GM18502 (cell line): Measurements from ENCODE around the gene PSMA6.
"Not testable (repeated sequence)": the region's sequence is repeated elsewhere in the genome, so short reads cannot be mapped to it uniquely, and the experiment has no call there.

Source experiments
- ATAC-seq: cut with Tn5 transposase; IDR thresholded peaks from one replicate; pipeline ENCODE4 v1.9.1; 2021; ENCODE audit warnings: mild to moderate bottlenecking; ENCODE audit not compliant: unreplicated experiment, poor library complexity

The PSMA6 gene

DNA sequence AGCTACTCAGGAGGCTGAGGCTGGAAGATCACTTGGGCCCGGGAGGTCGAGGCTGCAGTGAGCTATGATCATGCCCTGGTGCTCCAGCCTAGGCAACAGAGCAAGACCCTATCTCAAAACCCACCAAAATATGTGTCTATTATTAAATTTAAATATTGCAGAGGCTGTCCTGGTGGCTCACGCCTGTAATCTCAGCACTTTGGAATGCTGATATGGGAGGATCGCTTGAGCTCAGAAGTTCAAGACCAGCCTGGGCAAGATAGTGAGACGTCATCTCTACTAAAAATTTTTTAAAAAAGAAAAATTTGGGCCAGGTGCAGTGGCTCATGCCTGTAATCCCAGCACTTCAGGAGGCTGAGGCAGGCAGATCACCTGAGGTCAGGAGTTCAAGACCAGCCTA is 13.9 kb downstream of the PSMA6 start:
- no peak for ATAC-seq

DNA sequence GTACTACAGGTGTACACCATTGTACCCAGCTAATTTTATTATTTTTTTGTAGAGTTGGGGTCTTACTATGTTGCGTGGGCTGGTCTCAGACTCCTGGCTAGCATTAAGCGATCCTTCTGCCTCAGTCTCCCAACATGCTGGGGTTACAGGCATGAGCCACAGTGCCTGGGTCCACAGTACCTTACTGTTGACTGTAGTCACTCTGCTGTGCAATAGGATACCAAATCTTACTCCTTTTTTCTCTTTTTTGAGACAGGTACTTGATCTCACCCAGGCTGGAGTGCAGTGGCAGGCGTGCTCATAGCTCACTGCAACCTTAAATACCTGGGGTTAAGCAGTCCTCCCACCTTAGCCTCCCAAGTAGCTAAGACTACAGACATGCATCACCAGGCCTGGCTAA is 25.6 kb downstream of the PSMA6 start:
- no peak for ATAC-seq

DNA sequence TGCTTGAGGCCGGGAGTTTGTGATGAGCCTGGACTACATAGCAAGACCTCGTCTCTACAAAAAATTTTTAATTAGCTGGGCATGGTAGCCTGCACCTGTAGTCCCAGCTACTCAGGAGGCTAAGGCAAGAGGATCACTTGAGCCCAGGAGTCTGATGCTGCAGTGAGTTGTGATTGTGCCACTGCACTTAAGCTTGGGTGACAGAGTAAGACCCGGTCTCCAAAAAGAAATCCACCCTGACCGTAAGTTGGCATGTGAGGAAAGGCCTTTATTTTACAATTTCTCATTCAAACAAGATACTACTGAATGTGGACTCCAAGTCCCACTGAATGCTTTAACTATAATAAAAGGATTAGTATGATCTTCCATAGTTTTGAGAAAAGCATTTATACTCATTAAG is 27.3 kb downstream of the PSMA6 start:
- no peak for ATAC-seq

DNA sequence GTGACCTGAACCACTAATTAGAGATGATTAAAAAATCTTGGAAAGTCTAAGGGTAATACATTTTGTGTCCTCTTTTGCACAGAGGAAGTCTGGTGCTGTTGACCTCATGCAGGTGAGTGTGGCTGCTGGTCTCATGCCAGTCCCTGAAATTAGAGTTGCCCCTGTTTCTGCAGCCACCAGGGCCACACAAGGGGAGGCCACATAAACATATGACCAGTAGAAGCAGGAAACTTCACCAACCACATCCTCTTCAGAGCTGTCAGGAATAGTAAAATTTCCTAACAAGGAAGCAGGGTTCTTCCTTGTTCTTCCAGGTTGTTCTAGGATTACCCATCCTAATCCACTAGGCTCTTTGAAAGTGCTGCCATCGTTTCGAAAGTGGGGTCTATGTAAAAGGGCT is 28.3 kb downstream of the PSMA6 start:
- ATAC-seq, result no peak

GRCh38 chr14:35326375-35326774 is 34.2 kb downstream of the PSMA6 start:
- ATAC-seq, result no peak

- no peak for ATAC-seq
Measured at GRCh38 chr14:35331605-35332516, 39.7 kb downstream of the PSMA6 start.

DNA sequence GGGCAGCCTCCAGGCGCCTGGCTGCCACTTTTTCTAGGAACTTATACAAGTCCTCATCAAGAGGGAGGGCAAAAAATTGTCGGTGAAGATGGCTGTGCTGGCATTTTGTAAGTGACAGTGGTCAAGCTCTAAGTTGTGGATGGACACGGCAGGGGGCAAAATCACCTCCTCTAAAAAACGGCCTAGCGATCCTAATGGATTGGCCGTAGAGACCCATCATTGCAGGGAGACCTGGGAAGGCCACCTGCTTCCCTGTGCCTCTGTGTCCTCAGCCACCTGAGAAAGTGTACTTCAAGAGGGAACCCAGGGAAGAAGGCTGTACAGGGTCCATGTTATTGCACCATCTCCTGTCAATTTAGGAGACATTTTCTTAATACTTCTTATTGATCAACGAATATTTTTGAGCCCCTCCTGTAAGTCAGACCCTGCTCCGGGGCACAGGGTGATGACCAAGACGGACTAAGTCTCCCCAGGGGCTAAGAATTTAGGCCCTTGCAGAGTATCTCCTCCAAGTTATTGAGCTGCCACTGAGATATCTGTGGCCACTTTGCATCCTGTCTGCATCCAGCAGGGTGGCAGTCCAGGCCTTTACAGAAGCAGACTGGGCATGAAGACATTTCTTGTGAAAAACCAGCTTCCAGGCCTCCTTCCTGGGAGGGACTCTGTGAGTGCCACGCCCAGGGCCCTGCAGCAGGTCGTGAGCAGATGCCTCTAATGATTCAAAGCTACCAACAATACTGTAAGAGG is 40.5 kb downstream of the PSMA6 start:
- ATAC-seq, result no peak

DNA sequence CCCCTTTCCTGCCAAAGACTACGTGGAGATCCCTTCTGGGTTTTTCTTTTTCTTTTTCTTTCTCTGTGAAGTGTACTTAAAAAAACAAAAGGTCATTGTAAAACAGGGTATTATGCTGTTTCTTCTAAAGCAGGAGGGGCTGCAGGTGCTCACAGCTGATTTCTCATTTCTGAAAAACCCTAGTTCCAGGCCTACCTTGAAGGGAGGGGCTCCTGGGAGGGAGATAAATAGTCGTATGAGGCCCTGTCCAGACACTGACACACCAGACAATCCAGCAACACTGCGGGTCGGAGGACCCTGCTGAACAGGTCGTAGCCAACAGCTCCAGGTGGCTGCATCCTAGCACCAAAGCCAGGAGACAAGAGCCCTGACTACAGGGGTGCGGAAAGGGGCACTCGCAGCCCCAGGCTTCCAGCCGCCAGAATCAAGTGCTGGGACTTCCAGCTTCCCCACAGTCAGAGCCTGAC is 41.1 kb downstream of the PSMA6 start:
- ATAC-seq, result no peak

DNA sequence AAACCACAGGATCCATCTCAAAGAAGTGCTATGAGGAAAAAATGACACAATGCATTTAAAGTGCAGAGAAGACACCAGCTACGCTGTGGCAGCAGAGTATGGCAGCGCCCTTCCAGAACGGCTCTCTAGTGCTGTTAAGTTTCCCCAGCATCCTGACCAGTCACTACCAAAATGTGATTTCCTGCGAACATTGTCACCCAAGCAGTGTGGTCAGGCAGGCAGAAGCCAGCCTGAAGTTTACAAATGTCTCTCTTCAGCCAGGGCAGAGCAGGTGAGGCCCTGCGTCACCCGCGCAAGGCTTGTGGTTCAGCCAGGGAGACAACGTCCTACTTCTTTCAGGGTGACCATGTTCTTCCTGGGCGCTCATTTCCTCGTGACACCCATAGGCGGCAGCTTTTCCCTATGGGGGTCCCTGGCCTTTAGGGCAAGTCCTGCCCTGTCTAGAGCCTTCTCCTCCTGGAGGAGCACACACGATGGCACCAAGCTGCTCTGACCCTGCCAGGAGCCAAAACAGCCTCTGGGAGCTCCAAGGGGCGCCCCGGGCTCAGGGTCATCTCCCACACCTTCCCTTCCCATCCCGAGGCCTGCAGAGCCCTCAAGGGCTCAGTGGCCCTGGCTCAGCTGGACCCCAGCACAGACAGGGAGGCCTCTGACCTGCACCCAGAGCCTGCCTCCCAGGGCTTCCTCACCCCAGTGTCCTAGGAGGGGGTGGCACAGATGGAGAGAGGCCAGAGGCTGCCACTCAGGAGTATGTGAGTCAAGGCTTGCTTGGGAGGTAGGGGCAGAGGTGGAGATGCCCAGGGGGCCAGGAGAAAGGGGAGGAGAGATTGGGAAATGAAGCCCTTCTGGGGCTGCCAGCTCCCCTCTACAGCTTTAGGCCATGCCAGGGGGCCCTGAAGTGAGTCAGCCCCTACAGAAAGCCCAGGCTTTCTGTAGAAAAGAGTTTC is 41.9 kb downstream of the PSMA6 start:
- no peak for ATAC-seq

DNA sequence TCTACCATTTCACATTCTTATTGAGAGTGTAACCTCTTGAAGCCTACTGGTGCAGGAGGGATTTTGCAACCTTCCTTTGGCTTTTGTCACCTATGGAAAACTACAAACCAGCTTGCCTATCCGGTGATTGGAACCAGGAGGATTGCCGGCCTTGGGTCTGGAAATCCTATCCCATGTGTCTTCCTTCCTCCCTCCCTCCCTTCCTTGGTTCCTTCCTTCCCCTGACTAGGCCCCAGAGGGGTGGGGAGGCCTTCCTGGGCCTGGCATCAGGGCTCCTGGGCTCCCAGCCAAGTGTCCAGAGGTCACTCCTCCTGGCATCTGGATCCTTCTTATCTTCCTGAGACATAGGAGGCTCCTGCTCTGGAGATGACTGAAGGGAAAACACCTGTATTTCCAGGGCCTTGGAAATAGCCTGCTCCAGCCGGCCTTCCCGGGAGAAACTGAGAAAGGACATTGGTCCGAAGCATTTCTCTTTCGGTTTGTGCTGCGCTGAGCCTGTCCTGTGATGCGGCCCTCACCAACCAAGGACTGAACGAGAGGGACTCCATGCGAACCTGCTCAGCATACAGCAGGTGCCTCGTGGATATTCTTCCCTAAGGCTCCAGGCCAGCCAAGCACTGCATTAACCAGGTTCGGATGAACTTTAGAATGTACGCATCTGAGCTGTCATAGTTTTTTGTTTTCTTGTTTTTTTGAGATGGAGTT is 43.4 kb downstream of the PSMA6 start:
- no peak for ATAC-seq

DNA sequence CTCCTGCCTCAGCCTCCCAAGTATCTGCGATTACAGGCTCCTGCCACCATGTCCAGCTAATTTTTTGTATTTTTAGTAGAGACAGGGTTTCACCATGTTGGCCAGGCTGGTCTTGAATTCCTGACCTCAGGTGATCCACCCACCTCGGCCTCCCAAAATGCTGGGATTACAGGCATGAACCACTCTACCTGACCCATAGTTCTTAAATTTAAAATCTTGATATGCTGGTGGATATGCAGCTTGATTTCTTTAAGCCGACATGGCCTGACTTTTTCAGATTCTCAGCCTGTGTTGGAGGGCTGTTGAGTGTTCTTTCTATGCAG is 44.0 kb downstream of the PSMA6 start:
- not testable (repeated sequence) for ATAC-seq

DNA sequence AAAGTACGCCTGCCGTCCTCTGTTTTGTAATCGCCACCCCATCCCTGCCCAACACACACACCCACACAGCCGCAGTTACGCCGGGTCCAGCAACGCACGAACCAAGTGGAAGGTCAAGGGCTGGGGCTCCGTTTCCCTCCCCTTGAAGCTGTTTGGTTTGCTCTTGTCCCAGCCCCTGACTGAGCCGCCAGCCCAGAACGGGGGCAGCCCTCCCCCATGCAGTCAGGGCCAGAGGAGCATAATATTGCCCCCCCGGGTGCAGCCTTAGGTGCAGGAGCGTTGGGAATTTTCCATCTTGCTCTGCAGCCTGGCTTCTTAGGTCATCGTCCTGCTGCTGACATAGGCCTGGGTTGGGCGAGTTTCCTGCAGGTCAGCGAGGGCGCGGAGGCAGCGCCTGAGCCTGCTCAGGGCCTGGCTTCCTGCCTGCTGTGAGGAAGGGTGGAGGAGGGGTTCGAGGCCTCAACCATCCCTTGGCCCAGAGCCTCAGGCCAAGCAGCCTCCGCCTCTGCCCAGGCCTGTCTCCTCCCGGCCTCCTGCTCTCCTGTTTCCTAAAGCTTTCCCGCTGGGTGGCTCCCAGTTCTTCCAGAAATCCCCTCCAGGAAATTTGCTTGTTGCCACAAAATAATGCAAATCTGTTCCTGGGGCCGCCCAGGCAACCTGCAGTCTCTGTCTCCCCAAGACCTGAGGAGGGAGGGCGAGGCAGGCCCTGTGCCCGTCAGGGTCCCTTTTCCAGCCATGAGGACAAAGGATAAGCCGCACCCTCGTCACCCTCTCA is 44.5 kb downstream of the PSMA6 start:
- ATAC-seq, result no peak

GRCh38 chr14:35337269-35338255 is 45.4 kb downstream of the PSMA6 start:
- no peak for ATAC-seq

DNA sequence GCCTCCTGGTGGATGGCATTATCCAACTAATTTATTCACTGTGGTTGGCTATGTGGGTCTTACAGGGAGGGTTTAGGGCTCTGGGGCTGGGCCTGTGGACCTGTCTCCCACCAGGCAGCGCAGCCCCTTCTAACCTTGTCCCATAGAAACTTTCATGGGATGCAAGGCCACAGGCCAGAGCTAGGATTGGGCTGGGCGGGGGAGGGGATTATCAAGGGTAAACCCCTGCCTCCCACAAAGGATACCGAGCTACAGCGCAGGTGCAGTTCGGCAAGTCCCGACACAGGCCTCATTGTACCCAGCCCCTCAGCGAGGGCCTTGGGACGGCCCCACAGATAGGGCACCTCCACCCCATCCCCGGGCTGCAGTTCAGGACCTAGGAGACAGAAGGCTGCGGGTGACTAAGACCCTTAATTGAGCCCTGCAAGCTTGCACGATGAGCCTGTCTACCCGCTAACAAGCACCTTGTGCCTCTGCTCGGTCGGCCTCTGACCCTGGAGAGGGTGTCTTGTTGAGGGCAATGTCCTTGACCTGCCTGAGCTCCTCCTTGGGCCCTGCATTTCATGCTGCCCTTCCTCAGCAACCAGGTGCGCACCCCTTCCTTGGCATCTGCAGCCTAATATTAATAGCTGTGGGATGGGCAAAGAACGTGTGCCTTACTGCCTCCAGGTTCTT is 46.7 kb downstream of the PSMA6 start:
- ATAC-seq, result no peak

DNA sequence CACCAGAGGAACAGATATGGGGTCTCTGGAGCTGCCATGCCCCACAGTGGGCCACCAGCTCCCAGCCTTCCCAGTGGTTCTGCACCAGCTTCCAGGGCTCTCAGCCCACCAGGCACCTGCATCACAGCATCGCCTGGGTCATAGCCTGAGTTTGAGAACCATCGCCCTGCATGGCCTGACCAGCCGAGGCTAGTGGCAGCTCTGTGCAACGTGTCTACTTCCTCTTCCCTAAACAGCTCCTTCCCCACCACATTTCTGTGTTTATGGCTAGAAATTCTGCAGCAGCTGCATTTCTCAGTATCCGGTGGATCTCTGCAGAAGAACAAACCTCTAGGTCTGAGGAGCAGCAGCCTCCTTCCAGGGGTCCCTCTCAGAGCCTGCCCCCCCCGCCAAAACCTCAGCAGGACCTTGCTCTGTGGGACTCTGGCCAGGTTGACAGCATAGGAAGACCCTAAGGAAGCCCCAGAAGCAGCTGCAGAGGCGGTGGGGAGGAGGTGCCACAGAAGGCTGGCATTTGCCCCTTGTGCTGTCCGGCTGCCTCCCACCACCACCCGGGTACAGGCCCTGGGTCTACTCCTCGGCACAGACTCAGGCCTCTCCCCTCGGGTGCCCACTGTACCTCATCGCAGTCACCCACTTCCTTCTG is 47.7 kb downstream of the PSMA6 start:
- ATAC-seq, result peak; percentile 66

- ATAC-seq, result no peak
Measured at GRCh38 chr14:35340616-35341453, 48.7 kb downstream of the PSMA6 start.
